HG02642 (cell line): ENCODE results near the gene EHD4.

Experiments
- ATAC-seq: cut with Tn5 transposase; IDR thresholded peaks from one replicate; pipeline ENCODE4 v1.9.1; 2021; ENCODE audit warnings: mild to moderate bottlenecking; ENCODE audit not compliant: unreplicated experiment, poor library complexity

Gene EHD4

DNA sequence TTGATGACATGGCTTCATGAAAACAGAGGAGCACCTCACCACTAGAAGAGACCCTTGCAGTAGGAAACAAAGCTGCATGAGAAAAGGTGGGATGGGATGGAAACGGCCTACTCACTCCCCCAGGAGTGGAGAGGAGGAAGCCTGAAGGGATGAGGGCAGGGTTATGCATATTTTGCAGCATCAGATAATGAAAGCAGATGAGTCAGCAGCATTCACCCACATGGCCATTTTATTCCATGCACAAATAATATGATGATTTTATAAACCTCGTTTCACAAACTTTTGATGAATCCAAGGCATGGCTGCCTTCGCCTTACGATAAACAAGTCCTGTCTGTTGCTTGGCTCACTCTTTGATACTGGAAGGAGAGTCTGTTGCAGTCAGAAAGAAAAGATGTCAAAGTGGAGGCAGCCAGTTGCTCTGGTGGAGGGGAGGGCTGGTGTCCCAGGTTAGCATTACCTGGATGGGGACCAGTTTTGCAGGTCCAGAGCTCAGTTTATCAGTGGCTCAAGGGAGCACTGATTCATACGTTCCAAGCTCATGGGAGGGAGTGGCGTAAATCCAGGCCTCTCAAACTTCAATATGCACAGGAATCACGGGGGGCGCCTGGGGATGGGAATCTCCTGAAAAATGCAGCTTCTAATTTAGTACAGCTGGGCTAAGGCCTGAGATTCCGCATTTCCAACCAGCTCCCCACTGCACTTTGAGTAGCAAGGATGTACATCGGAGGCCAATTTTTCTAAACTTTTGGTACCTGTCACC is 9.2 kb upstream of the EHD4 start:
- ATAC-seq, result no peak

DNA sequence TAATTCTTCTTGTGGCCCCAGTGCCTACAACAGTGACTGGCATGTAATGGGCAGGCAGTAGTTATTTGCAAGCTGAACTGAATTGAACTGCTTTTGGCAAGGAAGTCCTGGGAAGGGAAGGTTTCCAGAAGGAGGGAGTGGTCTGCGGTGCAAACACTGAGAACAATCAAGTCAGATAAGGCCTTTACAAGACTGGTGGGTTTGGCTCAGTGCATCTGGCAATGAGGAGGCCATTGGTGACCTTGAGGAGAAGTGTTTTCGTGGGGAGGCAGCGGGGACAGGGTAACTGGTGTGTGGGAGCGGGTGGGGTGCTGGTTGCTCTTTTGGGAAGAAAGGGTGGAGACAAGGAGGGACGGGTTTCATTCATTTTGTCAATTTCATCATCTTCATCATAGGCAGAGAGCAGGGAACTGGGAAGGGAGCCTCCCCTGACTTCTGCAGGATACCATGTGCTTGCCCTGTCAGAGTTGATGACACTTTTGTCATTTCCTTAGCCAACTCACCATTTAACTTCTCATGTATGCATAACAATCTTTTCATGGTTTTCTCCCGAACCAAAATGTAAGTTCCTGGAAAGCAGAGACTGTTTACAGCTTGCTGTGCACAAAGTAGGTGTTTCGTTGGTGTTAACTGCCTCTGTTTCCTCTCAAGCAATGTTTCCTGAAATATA is 8.4 kb upstream of the EHD4 start:
- ATAC-seq, result no peak

DNA sequence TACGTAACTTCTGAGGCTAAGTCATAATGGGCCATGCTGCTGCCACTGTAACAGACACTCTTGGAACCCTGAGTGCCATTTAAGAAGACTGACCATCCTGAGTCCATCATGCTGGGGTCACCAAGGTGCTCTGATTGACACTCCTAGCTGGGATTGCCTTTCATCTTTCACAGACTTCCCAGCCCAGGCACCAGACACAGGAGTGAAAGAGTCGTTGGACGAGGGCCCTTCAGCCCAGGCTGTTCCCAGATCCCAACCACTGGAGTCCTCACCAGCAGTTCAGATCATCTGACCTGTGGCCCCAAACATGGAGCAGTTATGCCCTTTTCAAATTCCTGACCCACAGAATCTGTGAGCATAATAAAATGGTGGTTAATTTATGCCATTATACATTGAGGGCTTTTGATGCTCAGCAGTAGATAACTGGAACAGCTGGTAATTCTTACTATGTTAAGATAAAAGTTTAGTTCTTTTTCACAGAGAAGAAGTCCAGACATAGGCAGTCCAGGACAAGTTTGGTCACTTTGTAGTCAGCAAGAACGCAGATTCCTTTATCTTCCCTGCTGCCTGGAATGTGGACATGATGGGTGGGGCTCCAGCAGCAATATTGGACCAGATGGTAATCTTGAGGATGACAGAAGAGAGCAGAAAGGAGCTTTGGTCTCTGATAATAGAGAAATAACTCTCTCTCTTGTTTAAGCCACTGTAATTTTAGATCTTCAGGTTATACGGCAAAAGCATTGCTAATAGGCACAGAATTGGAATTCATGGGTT is 7.3 kb upstream of the EHD4 start:
- ATAC-seq, result no peak

DNA sequence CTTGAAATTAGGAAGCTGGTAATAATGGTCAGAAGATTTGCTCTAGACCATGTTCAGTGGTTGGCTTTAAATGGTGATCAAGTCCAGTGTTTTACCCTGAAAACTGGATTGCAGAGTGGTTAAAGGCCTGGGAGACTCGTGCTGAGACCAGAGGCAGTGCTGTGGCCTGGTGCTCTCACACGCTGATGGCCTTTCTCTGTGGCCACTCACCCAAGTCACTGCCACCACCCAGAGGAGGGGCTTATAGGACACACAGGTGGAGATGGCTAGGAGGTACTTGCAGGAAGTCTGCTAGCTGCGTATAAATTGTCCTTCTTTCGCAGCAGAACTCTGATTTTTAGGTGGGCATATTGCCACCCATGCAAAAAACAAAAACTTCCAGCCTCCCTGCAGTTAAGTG is 6.2 kb upstream of the EHD4 start:
- ATAC-seq, result no peak

DNA sequence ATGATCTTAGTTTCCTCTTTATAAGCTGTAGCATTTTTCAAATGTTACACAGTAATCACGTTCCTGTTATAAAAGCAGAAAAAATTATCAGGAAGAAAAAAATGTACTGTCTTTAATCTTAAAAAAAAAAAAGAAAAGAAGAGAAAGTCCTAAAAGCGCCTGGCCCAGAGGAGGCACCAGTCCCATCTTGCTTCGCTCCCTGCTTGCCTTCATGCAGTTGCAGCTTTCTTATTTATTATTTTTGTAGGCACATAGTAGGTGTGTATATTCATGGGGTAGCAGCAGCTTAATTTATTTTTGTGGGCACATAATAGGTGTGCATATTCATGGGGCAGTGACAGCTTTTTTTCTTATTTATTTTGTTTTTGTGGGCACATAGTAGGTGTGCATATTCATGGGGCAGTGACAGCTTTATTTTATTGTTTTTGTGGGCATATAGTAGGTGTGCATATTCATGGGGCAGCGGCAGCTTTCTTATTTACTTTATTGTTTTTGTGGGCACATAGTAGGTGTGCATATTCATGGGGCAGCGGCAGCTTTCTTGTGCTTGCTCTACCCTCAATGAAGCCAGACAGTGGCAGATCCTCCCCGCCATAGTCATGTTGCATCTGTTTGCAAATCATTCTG is 5.5 kb upstream of the EHD4 start:
- no peak for ATAC-seq

DNA sequence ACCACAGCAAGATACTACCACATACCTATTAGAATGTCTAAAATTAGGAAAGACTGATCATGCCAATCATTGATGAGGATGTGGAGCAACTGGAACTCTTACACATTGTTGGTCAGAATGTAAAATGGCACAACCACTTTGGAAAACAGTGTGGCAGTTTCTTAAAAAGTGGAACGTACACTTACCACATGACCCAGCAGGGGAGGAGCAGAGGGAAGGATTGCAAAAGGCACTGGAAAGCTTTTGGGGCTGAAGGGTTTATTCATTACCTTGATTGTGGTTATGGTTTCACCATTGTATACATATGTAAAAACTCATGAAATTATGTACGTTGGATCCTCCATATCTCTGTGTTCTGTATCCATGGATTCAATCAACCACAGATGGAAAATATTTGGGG is 3.3 kb upstream of the EHD4 start:
- no peak for ATAC-seq

DNA sequence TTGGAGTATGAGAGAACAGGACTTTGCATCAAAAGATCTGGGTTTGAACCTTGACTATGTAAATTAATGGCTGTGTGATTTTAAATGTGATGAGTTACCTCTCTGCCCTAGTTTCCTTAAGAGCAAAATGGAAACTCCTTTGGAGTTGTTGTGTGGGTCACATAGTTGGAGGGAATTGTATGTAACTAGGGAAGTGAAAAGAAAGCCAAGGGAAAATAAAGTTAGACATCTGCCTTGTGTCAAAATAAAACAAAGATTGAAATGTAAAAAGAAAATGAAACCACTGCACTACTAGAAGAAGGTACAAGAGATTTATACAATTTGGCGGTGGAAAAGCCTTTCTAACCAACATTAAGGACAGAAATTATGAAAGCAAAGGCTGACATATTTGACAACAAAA is 1.7 kb upstream of the EHD4 start:
- ATAC-seq, result no peak

DNA sequence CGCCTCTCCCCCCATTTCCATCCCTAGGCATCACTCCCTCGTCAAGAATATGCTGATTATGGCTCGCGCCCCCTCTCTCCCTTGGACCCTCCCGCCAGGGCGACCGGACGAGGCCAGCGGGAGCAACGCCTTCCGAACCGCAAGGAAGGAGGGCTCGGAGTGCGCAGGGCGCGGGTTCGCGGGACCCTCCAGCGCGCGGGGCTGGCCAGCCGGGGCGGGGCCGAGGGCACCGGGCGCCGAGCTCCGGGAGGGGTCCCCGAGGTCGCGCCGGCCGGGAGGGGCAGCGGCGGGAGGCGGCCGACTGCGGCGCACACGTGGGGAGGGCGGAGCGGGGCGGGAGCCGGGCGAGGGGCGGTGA is 483 bp downstream of the EHD4 start:
- peak; percentile 24 for ATAC-seq

DNA sequence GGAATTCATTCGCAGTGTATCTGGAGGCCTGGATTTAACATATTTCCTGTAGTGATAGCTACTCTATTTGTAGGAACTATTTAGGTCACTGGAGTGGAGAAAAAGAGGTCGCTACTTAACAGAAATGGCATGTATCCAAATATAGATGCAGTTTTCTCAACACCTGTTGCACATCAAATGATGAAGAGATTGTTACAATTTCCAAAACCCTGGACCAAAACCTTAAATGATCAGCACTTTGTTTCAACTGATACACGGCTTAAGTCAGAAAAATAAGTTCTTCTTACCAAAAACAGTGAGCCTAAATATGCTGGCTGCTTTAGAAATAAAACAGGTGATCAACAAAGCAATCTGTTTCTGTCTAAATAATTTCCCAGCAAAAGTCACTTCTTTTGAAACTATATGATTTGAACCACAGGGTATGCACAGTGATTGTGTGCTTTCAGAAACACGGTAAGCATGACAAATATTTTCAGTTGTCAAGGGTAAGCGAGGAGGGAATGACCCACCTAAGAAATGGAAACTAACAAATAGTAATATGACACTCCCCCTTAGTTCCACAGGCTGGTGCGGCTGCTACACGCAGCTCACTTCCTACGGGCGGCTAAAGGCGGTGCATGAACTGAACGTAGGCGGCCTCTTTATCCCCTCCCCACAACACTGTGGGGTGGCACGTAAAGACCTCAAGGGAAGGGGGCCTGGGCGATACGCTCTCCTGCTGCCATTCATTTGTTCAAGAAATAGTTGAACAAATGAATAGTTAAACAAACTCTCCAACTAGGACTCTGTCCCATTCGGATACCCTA is 1.1 kb downstream of the EHD4 start:
- peak; percentile 50 for ATAC-seq

DNA sequence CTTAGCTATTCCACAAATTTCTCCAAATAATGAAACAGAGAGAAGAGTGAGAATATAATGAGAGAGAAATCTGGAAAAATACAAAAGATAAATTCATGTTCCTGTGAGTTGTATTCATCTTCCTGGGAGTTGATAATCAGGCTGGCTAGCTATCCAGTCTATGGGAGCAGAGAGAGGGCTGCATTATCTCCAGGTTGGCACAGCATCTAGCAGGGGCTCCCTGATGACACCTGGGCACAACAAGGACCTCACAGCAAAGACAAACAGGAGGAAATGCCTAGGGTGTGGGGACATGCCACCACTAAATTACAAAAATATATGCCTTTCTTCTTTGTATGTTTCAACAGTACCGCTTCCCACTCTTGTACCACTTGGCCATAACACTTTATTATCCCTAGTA is 1.9 kb downstream of the EHD4 start:
- no peak for ATAC-seq

DNA sequence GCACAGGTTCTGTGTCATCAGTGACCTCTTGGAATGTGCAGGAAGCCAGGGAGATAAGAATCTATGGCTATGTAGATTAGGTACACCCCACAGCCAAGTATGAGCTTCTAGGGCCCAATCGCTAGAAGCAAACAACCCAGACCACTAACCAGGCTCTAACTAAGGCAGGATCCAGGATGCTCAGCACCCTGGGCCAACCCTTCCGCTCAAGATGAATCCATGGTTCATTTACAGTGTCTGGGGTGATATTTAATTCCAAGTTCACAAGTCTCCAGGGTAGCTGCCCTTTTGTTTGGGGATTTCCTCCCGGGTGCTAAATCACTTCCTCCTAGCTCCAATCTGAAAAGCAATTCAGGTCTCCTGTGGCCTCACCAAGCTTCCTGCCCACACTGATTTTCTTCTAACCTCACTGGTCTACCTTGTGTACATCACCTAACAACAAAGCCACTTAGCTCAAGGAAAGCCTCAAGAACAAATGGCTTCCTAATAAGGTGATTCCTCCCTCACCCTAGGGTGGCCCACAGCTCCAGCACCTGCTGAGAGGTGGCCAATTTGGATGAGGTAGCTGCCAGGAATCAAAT is 2.4 kb downstream of the EHD4 start:
- no peak for ATAC-seq

DNA sequence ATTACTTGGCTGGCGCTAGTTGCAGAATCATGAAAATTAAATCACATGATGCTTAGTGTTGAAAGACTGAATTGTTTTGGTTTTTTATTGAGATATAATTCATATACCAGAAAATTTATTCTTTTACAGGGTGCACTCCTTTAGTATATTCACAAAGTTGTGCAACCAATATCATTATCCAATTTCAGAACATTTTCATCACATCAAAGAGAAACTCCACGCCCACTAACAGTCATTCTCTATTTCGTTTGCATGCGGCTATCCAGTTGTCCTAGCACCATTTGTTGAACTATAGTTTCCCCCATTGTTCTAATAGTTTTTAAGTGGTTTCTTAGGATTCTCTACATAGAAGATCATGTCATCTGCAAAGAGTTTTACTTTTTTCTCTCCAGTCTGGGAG is 3.7 kb downstream of the EHD4 start:
- no peak for ATAC-seq

DNA sequence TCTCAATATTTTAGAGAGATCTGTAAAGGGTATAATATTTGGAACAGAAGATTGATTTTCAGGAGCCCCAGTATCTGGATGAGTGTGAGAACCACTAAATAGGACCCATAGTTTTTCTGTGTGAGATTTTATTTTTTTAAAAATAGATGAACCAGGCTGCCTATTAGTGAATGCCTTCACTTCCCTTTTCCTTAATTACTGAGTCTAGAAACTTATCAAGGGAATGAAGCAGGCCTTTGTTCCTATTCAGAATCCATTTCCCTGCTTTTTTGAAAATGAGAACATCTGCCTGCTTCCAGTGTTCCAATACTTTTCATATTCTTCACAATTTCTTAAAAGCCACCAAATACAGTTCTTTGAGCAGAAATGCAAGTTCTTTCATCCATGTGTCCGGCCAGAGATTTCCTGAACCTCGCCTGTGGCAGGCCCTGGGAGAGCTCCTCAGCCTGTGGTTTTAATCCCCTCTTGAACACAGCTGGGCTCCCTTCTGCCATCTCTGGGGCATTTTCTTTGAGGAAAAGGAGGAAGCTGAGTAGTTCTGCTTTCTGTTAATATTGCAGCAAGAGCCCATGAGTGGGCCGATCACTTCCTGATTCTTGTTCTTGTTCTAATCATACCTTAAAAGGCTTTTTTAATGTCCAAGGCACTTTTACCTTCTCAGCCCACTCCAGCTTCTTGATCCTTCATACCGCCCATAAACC is 4.7 kb downstream of the EHD4 start:
- no peak for ATAC-seq

DNA sequence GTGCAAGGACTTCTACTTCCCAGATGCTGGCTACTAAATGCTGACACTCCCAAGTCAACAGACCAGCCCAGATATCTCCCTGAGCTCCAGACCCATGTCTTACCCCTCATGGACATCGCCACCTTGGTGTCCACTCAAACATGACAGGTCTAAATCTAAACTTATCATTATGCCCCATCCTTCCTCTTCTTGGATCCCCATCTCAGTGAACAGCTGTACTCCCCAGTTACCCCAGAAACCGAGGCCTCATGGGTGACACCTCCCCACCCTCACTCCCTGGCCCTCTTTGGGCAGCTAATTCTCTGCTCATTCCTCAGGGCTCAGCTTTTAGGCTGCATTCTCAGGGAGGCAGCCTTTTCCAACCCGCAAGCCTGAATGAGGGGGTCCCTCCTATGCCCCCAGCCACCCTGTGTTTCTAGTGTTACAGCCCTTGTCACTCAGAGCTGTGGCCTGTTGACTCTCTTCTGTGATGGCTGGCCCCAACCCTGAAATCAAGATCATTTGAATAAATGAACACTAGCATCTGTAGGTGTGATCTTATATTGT is 5.4 kb downstream of the EHD4 start:
- ATAC-seq, result no peak

DNA sequence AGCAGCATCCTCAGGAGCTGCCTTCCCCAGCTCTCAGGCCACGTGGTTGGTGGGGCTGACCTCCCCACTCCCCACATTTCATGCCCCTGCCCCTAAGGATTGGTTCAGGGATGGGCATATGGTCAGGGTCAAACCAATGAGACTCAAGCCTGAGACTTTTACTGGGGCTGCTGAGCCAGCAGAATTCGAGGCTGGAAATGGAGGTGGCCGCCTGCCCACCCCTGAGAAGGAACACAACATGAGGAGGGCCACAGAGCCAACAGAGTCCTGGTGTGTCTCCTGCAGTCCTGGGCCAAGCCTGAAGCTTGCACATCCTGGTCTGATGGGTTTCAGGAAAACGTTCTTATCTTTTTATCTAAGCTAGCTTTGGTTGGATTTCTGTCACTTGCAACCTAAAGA is 5.9 kb downstream of the EHD4 start:
- ATAC-seq, result no peak

DNA sequence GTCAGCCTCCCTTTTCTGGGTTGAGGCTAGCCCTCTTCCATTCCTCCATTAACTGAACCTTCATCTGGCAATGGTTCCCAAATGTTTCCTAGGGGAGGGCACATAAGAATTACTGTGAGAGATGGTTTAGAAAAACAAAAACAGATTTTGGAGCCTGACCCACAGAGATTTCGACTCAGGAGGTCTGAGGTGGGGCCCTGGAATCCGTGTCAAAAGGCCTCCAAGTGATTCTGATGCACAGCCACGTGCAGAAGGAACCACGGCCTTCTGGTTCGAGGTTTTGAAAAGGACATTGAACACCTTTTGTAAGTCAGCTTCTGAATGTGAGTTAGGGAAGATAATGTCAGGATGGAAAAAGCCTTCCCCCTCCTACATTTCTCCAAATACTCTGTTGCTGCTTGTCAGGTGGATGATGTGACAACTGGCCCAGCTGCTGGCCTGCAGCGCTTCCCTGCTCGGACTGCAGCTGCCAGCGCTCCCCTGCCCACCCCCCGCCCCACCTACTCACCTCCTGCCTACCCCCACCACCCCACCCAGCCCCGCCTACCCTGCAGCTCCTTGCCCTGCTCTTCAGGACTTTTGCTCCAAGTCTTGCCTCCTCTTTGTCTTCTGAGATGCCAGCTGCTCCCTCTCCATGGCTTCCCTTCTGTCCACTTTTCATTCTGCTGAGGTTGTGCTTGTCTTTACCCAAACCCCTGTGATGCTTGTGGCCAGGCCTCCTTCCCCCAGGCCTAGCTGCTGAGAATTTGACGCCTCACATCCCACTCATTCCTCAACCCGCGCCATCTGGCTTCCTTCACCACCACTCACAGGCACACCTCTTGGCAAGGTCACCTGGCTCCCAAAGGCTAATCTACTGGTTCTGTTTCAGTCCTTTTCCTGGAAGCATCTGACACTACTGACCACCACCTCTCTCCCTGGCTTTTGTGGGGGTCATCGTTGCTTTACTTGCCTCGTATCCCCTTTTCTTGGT is 6.6 kb downstream of the EHD4 start:
- no peak for ATAC-seq

DNA sequence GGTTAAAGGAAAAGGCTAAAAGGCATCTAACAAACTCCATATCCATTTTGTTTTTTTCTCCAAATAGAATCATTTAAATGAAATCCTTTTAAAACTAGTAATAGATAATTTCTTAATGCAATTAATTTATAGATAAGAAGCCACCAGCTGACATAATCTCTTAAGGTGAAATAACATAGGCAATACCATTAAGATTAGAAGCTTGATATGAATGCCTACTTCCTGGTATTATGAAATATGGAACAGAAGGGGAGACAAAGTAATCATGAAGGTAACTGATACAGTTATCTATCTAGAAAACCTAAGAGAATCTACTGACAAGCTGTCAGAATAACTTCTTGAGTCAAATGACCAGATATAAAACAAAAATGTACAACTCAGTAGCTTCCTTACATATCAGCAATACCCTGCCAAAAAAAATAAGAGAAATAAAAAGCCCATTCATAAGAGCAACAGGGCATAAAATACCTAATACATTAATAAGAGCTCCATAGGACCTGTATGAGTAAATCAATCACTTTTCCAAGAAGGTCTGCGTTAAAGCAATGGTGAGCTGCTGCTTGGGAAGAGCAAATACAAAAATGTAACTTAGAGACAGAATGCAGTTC is 10.7 kb downstream of the EHD4 start:
- no peak for ATAC-seq
